ENCODE measurements around the gene NAV3. TPM values are rescaled to one million over a fixed set of nuclear protein-coding genes. Genes with fewer than 3 reads are reported as not detected.

Gene NAV3
- total and polyA plus RNA-seq, 9 of the 15 experiments (the other 6 are each of a cell fraction or from before 2014, with no cell fraction given), result 0.04 TPM; not detected in 8

GRCh38 chr12:77980782-77981181 lies 150.1 kb downstream of the NAV3 start (continued):
- TF ChIP-seq RBM14 (IDR thresholded peaks at IDR 0.05; ENCODE audit: borderline replicate concordance, insufficient read depth, low read depth, low read length) (no peak), ZNF551 (CRISPR knock-in tag; IDR thresholded peaks at IDR 0.05) (no peak), ZNF398 (CRISPR knock-in tag; IDR thresholded peaks at IDR 0.05) (no peak), EZH2 (IDR thresholded peaks at IDR 0.05; ENCODE audit: borderline replicate concordance, low read depth, low read length) (no peak), GTF2E2 (tag; IDR thresholded peaks at IDR 0.05) (no peak), CBX8 (IDR thresholded peaks at IDR 0.05; ENCODE audit: borderline replicate concordance, extremely low read depth, low read depth, low read length, poor library complexity, severe bottlenecking) (no peak)

GRCh38 chr12:77983859-77984258 lies 153.2 kb downstream of the NAV3 start:
- in situ Hi-C loops (cut with MboI), result no loop called here
- FAIRE-seq, result no peak
- TF ChIP-seq CREB3L1 (IDR thresholded peaks at IDR 0.05; ENCODE audit: borderline replicate concordance, low read depth) (no peak), ZC3H11A (IDR thresholded peaks at IDR 0.05; ENCODE audit: low read depth, low read length) (no peak), SAFB2 (IDR thresholded peaks at IDR 0.05; ENCODE audit: borderline replicate concordance, low read depth, low read length, severe bottlenecking) (no peak), IRF9 (tag; IDR thresholded peaks at IDR 0.05) (no peak), KDM2B (CRISPR knock-in tag; IDR thresholded peaks at IDR 0.05) (no peak), KAT2B (IDR thresholded peaks at IDR 0.05; ENCODE audit: low read depth, low read length) (no peak), DMBX1 (CRISPR knock-in tag; IDR thresholded peaks at IDR 0.05; ENCODE audit: borderline replicate concordance) (no peak), ZFP30 (CRISPR knock-in tag; IDR thresholded peaks at IDR 0.05; ENCODE audit: borderline replicate concordance) (no peak), JUNB (CRISPR knock-in tag; conservative IDR thresholded peaks at IDR 0.05) (no peak)
- TF ChIP-seq, protein P1, sequence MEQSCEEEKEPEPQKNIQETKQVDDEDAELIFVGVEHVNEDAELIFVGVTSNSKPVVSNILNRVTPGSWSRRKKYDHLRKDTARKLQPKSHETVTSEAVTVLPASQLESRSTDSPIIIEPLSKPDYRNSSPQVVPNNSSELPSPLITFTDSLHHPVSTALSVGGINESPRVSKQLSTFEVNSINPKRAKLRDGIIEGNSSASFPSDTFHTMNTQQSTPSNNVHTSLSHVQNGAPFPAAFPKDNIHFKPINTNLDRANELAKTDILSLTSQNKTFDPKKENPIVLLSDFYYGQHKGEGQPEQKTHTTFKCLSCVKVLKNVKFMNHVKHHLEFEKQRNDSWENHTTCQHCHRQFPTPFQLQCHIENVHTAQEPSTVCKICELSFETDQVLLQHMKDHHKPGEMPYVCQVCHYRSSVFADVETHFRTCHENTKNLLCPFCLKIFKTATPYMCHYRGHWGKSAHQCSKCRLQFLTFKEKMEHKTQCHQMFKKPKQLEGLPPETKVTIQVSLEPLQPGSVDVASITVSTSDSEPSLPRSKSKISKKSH (CRISPR knock-in tag; IDR thresholded peaks at IDR 0.05), result no peak

More at GRCh38 chr12:77983859-77984258, 153.2 kb downstream of the NAV3 start:
- Histone ChIP-seq H3K9me1 (ENCODE audit: control insufficient read depth, insufficient read depth, low read length) (no peaks in the 10 kb centered on the region), H3K9me3 (replicated peaks; ENCODE audit: control insufficient read depth, insufficient read depth, low read depth, low read length) (no peaks in the 10 kb centered on the region), H3K36me3 (ENCODE audit: control insufficient read depth, insufficient read depth, low read length) (no peaks in the 10 kb centered on the region), H2AFZ (ENCODE audit: low read depth, low read length) (no peak overlapping the region), H3K79me2 (ENCODE audit: control insufficient read depth, insufficient read depth, low read length) (no peaks in the 10 kb centered on the region), H3K4me1 (replicated peaks in 1 of 2; ENCODE audit: control insufficient read depth in 2 of 2, insufficient read depth in 2 of 2, low read length in 2 of 2) (no peaks in the 10 kb centered on the region), H4K20me1 (replicated peaks; ENCODE audit: control insufficient read depth, insufficient read depth, low read length) (no peaks in the 10 kb centered on the region), H3K27ac (ENCODE audit: extremely low read depth, low read depth, low read length) (no peak overlapping the region), H3K4me3 (no peak overlapping the region), H3K27me3 (ENCODE audit: control insufficient read depth in 2 of 2, insufficient read depth in 2 of 2, low read length in 2 of 2) (no peaks in the 10 kb centered on the region), H3K4me2 (ENCODE audit: insufficient read depth, low read length) (no peak overlapping the region), H3K9ac (ENCODE audit: insufficient read depth in 1 of 2, low read depth in 2 of 2, low read length in 2 of 2) (no peak overlapping the region)
- intact Hi-C loops (cut with micrococcal nuclease), result no loop called here
- DNase-seq (ENCODE audit: extremely low read depth in 1 of 4, low spot score in 3 of 4) (no peak), ATAC-seq (no peak)
- CTCF ChIA-PET (ENCODE audit: low intra/inter-chr PET ratio), result no interaction called here
- BruUV-seq (replicated peaks), result no TSS peak
- POLR2A ChIA-PET, result no interaction called here
